K562 (cell line): ENCODE data around the gene ANKRD13D. TPM values are rescaled to one million over a fixed set of nuclear protein-coding genes. Genes with fewer than 3 reads are reported as not detected.

Experiments
- ATF1 ChIP-seq, 2 experiments: fragments of 450-650 bp in 1 of 2; IDR thresholded peaks; 2 replicates each; pipeline ENCODE4 v1.6.1; 2016; ENCODE audit warnings: missing compliant biosample characterization in 1 of 2, missing genetic modification characterization in 1 of 2
- ATF7 ChIP-seq: fragments of 450-650 bp; IDR thresholded peaks from 2 replicates; pipeline ENCODE4 v1.7.1; 2014; ENCODE audit warnings: mild to moderate bottlenecking, moderate library complexity
- BCOR ChIP-seq: fragments of 450-650 bp; IDR thresholded peaks from 2 replicates; pipeline ENCODE4 v1.6.1; 2016
- BRCA1 ChIP-seq, 2 experiments: fragments of 450-650 bp in 1 of 2; sonication (generic) in 1 of 2; formaldehyde crosslinking in 1 of 2; IDR thresholded peaks; 2 replicates each; pipeline versions ENCODE4 v1.5.0 to v1.6.1; 2017 to 2020; ENCODE audit warnings: mild to moderate bottlenecking in 1 of 2, missing genetic modification reagents in 1 of 2
- BRF1 ChIP-seq: IDR thresholded peaks from 3 replicates; pipeline ENCODE4 v1.6.1; 2011; ENCODE audit warnings: borderline replicate concordance, mild to moderate bottlenecking; ENCODE audit not compliant: insufficient read length; ENCODE audit errors: extremely low read depth
- CEBPB ChIP-seq: fragments of 450-650 bp; IDR thresholded peaks from 2 replicates; pipeline ENCODE4 v1.6.1; 2016; ENCODE audit warnings: missing genetic modification characterization, missing compliant biosample characterization
- DIDO1 ChIP-seq: fragments of 450-650 bp; IDR thresholded peaks from 2 replicates; pipeline ENCODE4 v1.6.1; 2016; ENCODE audit warnings: low read depth, missing biosample characterization, missing genetic modification characterization
- EP300 ChIP-seq: IDR thresholded peaks from 2 replicates; pipeline ENCODE4 v1.6.1; 2012; ENCODE audit warnings: low read length, improper control_type of control experiment
- FOXM1 ChIP-seq, 2 experiments: fragments of 450-650 bp in 1 of 2; sonication (generic) in 1 of 2; formaldehyde crosslinking in 1 of 2; IDR thresholded peaks; 2 replicates each; pipeline versions ENCODE4 v1.6.1 to v1.9.0; 2017 to 2022; ENCODE audit warnings: low read depth in 2 of 2, mild to moderate bottlenecking in 2 of 2, missing genetic modification reagents in 1 of 2, moderate library complexity in 1 of 2
- HCFC1 ChIP-seq: IDR thresholded peaks from 2 replicates; pipeline ENCODE4 v1.6.1; 2012; ENCODE audit warnings: low read depth, low read length, improper control_type of control experiment
- KLF16 ChIP-seq: IDR thresholded peaks from 2 replicates; pipeline ENCODE4 v1.6.1; 2016; ENCODE audit warnings: antibody characterized with exemption
- LCOR ChIP-seq: sonication (generic); formaldehyde crosslinking; IDR thresholded peaks from 2 replicates; pipeline ENCODE4 v1.8.0; 2022; ENCODE audit warnings: mild to moderate bottlenecking, missing genetic modification reagents
- MAFF ChIP-seq: IDR thresholded peaks from 2 replicates; pipeline ENCODE4 v1.6.1; 2012; ENCODE audit warnings: low read length, improper control_type of control experiment
- MECOM ChIP-seq: fragments of 250-450 bp; sonication (Bioruptor Pico); IDR thresholded peaks from 2 replicates; pipeline ENCODE4 v1.8.0; 2022; ENCODE audit warnings: inconsistent platforms
- NCOR1 ChIP-seq: fragments of 450-650 bp; IDR thresholded peaks from 2 replicates; pipeline ENCODE4 v1.6.1; 2016; ENCODE audit warnings: mild to moderate bottlenecking, moderate library complexity
- SMAD3 ChIP-seq: fragments of 450-650 bp; formaldehyde crosslinking; conservative IDR thresholded peaks from 2 replicates; pipeline ENCODE4 v1.4.0; 2020; ENCODE audit warnings: mild to moderate bottlenecking
- SMARCA4 ChIP-seq: fragments of 450-650 bp; IDR thresholded peaks from 2 replicates; pipeline ENCODE4 v1.6.1; 2016
- ZBTB17 ChIP-seq: fragments of 450-650 bp; formaldehyde crosslinking; IDR thresholded peaks from 2 replicates; pipeline ENCODE4 v1.4.0; 2020; ENCODE audit warnings: mild to moderate bottlenecking
- ZEB2 ChIP-seq: fragments of 450-650 bp; IDR thresholded peaks from 2 replicates; pipeline ENCODE4 v1.6.1; 2016
- ZNF121 ChIP-seq: sonication (generic); formaldehyde crosslinking; conservative IDR thresholded peaks from 2 replicates; pipeline ENCODE4 v1.8.0; 2022; ENCODE audit warnings: missing genetic modification reagents
- ZNF239 ChIP-seq: fragments of 250-450 bp; sonication (Bioruptor Pico); IDR thresholded peaks from 2 replicates; pipeline ENCODE4 v1.4.0; 2020; ENCODE audit warnings: mild to moderate bottlenecking
- polyA plus RNA-seq, 8 experiments: library from polyadenylated mRNA; depleted of rRNA in 4 of 8; stranded (reverse) in 5 of 8; unstranded in 3 of 8; fragments of >200 nt; fragmentation: Nextera tagmentation in 2 of 8; fragmentation: Illumina TruSeq in 1 of 8; extraction: Ambion mirVana in 2 of 8; extraction: Trizol in 1 of 8; gene quantifications; 2 replicates each; pipeline versions ENCODE4 v1.2.1 to v1.2.3, GENCODE V29; 2011 to 2014; ENCODE audit warnings: inconsistent platforms in 1 of 8, missing spikeins in 1 of 8
- total RNA-seq, 7 experiments: library from RNA; depleted of rRNA in 6 of 7; stranded (reverse); fragments of >200 nt in 6 of 7; fragmentation: Illumina TruSeq in 2 of 7; extraction: Trizol in 2 of 7; gene quantifications; 2 replicates each; pipeline versions ENCODE4 v1.2.1 to v1.2.3, GENCODE V29; 2011 to 2021; ENCODE audit warnings: low replicate concordance in 1 of 7
- TF ChIP-seq, protein P1 (sequence below): fragments of 200-800 bp; sonication (Bioruptor generic); IDR thresholded peaks from 2 replicates; pipeline ENCODE4 v1.6.1; 2017; ENCODE audit warnings: missing genetic modification characterization, missing compliant biosample characterization
- TF ChIP-seq, protein P2 (sequence below): fragments of 250-450 bp; sonication (Bioruptor Pico); IDR thresholded peaks from 2 replicates; pipeline ENCODE4 v1.4.0; 2020; ENCODE audit warnings: mild to moderate bottlenecking, moderate library complexity

The ANKRD13D gene
- total and polyA plus RNA-seq, 9 of the 15 experiments (the other 6 are each of a cell fraction or from before 2014, with no cell fraction given): 0.94 to 40.9 (median 22.4) TPM

DNA sequence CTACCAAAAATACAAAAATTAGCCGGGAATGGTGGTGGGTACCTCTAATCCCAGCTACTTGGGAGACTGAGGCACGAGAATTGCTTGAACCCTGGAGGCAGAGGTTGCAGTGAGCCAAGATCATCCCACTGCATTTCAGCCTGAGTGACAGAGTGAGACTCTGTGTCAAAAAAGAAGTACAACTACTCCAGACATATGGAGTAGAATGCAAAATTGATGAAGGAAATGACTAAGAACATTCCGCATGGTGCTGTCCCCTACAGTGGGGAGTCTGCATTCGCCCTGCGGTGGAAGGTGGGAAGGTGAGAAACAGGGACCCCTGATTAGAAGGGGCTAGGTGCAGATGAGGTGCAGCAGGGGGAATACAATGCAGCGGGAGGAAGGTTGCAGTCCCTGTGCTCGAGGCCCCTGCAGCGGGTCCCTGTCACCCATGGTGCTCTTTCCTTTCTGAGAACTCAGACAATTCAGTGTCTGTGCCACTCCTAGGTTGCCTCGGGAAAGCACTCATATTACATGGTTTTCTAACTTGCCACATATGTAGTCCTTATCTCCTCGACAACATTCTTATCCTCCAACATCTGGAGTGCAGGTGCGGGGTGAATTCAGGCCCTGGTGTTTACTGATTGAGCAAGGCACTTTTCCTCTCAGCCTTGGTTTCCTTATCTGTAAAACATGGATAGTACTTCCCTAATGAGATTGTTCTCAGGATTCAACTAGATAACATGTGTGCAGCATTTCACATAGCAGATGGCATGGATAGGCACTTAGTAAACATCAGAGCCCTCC is 59.1 kb downstream of the ANKRD13D start (continued):
- TF ChIP-seq, protein P1, sequence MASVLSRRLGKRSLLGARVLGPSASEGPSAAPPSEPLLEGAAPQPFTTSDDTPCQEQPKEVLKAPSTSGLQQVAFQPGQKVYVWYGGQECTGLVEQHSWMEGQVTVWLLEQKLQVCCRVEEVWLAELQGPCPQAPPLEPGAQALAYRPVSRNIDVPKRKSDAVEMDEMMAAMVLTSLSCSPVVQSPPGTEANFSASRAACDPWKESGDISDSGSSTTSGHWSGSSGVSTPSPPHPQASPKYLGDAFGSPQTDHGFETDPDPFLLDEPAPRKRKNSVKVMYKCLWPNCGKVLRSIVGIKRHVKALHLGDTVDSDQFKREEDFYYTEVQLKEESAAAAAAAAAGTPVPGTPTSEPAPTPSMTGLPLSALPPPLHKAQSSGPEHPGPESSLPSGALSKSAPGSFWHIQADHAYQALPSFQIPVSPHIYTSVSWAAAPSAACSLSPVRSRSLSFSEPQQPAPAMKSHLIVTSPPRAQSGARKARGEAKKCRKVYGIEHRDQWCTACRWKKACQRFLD (CRISPR knock-in tag): peak; percentile 82; the same call in 1 of the 2 replicates
- TF ChIP-seq EP300: peak; percentile 93
- peak; percentile 96 for TF ChIP-seq NCOR1
- peak; percentile 97 for TF ChIP-seq FOXM1 (IDR thresholded peaks at IDR 0.05; ENCODE audit: low read depth)
- TF ChIP-seq FOXM1 (CRISPR knock-in tag; IDR thresholded peaks at IDR 0.05; ENCODE audit: low read depth): no peak
- TF ChIP-seq SMARCA4: peak; percentile 91
- 0 out of 2 replicates have a peak, but pooled peaks have one; percentile 41 for TF ChIP-seq LCOR (CRISPR knock-in tag)
- peak; percentile 43; the same call in 1 of the 2 replicates for TF ChIP-seq BCOR
- no peak for TF ChIP-seq ATF1 (CRISPR knock-in tag; IDR thresholded peaks at IDR 0.05)
- TF ChIP-seq ATF1 (tag; IDR thresholded peaks at IDR 0.05): peak; percentile 33; the same call in 1 of the 2 replicates
- TF ChIP-seq MECOM (CRISPR knock-in tag): 0 out of 2 replicates have a peak, but pooled peaks have one; percentile 42
- TF ChIP-seq, protein P2, sequence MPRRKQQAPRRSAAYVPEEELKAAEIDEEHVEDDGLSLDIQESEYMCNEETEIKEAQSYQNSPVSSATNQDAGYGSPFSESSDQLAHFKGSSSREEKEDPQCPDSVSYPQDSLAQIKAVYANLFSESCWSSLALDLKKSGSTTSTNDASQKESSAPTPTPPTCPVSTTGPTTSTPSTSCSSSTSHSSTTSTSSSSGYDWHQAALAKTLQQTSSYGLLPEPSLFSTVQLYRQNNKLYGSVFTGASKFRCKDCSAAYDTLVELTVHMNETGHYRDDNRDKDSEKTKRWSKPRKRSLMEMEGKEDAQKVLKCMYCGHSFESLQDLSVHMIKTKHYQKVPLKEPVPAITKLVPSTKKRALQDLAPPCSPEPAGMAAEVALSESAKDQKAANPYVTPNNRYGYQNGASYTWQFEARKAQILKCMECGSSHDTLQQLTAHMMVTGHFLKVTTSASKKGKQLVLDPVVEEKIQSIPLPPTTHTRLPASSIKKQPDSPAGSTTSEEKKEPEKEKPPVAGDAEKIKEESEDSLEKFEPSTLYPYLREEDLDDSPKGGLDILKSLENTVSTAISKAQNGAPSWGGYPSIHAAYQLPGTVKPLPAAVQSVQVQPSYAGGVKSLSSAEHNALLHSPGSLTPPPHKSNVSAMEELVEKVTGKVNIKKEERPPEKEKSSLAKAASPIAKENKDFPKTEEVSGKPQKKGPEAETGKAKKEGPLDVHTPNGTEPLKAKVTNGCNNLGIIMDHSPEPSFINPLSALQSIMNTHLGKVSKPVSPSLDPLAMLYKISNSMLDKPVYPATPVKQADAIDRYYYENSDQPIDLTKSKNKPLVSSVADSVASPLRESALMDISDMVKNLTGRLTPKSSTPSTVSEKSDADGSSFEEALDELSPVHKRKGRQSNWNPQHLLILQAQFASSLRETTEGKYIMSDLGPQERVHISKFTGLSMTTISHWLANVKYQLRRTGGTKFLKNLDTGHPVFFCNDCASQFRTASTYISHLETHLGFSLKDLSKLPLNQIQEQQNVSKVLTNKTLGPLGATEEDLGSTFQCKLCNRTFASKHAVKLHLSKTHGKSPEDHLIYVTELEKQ (CRISPR knock-in tag): 0 out of 2 replicates have a peak, but pooled peaks have one; percentile 64
- peak; percentile 69; the same call in 1 of the 2 replicates for TF ChIP-seq SMAD3 (CRISPR knock-in tag)
- TF ChIP-seq ZNF239 (CRISPR knock-in tag): peak; percentile 67
- TF ChIP-seq KLF16: peak; percentile 99
- no peak for TF ChIP-seq BRCA1 (IDR thresholded peaks at IDR 0.05)
- no peak for TF ChIP-seq BRCA1 (CRISPR knock-in tag; IDR thresholded peaks at IDR 0.05)
- no peak for TF ChIP-seq BRF1
- peak; percentile 48; the same call in 1 of the 2 replicates for TF ChIP-seq ZBTB17 (CRISPR knock-in tag)
- TF ChIP-seq ZEB2: peak; percentile 94
- TF ChIP-seq ZNF121 (CRISPR knock-in tag): no peak
- TF ChIP-seq CEBPB: peak; percentile 89
- peak; percentile 58 for TF ChIP-seq ATF7
- TF ChIP-seq MAFF: no peak
- TF ChIP-seq DIDO1 (tag): no peak
- no peak for TF ChIP-seq HCFC1
